ENCODE measurements around the gene ABHD10. TPM values are rescaled to one million over a fixed set of nuclear protein-coding genes. Genes with fewer than 3 reads are reported as not detected.

Gene ABHD10
- total and polyA plus RNA-seq, 10 of the 15 experiments (the other 5 are each of a cell fraction or from before 2014, with no cell fraction given), result 12.3 to 51.0 (median 28.9) TPM

GRCh38 chr3:111978583-111979433 lies at the start of gene ABHD10 (continued):
- TF ChIP-seq RFX5 (IDR thresholded peaks at IDR 0.05; ENCODE audit: low read depth, low read length) (no peak), SRF (IDR thresholded peaks at IDR 0.05; ENCODE audit: low read depth in 2 of 2, low read length in 2 of 2) (0 out of 4 replicates have a peak, but pooled peaks of 1 of the 2 experiments have one; percentile 1), FOXM1 (IDR thresholded peaks at IDR 0.05; ENCODE audit: low read depth, low read length) (no peak), CEBPZ (IDR thresholded peaks at IDR 0.05; ENCODE audit: low read depth, low read length) (no peak), CEBPB (IDR thresholded peaks at IDR 0.05; ENCODE audit: borderline replicate concordance in 1 of 2, low read depth in 2 of 2, low read length in 2 of 2) (no peak), NFYB (IDR thresholded peaks at IDR 0.05; ENCODE audit: insufficient read depth, low read depth, low read length) (0 out of 2 replicates have a peak, but pooled peaks have one; percentile 9), HDGF (IDR thresholded peaks at IDR 0.05) (peak; percentile 64; the same call in 1 of the 2 replicates), RAD51 (IDR thresholded peaks at IDR 0.05) (no peak), CBX3 (IDR thresholded peaks at IDR 0.05; ENCODE audit: borderline replicate concordance, low read depth) (no peak), POLR2A (IDR thresholded peaks at IDR 0.05; ENCODE audit: low read depth, low read length) (peak; percentile 99), ATF7 (IDR thresholded peaks at IDR 0.05; ENCODE audit: low read depth) (no peak), SMAD5 (IDR thresholded peaks at IDR 0.05; ENCODE audit: low read depth) (peak; percentile 27; the same call in 1 of the 2 replicates), ZNF622 (IDR thresholded peaks at IDR 0.05) (no peak), EGR1 (IDR thresholded peaks at IDR 0.05; ENCODE audit: borderline replicate concordance in 1 of 2, low read depth in 2 of 2, low read length in 2 of 2) (no peak), E2F4 (IDR thresholded peaks at IDR 0.05; ENCODE audit: low read depth, low read length) (0 out of 2 replicates have a peak, but pooled peaks have one; percentile 48)
- TF ChIP-seq, protein P1, sequence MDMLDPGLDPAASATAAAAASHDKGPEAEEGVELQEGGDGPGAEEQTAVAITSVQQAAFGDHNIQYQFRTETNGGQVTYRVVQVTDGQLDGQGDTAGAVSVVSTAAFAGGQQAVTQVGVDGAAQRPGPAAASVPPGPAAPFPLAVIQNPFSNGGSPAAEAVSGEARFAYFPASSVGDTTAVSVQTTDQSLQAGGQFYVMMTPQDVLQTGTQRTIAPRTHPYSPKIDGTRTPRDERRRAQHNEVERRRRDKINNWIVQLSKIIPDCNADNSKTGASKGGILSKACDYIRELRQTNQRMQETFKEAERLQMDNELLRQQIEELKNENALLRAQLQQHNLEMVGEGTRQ (IDR thresholded peaks at IDR 0.05; ENCODE audit: borderline replicate concordance, low read depth, low read length), result no peak
- TF ChIP-seq, protein P2, sequence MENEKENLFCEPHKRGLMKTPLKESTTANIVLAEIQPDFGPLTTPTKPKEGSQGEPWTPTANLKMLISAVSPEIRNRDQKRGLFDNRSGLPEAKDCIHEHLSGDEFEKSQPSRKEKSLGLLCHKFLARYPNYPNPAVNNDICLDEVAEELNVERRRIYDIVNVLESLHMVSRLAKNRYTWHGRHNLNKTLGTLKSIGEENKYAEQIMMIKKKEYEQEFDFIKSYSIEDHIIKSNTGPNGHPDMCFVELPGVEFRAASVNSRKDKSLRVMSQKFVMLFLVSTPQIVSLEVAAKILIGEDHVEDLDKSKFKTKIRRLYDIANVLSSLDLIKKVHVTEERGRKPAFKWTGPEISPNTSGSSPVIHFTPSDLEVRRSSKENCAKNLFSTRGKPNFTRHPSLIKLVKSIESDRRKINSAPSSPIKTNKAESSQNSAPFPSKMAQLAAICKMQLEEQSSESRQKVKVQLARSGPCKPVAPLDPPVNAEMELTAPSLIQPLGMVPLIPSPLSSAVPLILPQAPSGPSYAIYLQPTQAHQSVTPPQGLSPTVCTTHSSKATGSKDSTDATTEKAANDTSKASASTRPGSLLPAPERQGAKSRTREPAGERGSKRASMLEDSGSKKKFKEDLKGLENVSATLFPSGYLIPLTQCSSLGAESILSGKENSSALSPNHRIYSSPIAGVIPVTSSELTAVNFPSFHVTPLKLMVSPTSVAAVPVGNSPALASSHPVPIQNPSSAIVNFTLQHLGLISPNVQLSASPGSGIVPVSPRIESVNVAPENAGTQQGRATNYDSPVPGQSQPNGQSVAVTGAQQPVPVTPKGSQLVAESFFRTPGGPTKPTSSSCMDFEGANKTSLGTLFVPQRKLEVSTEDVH (IDR thresholded peaks at IDR 0.05; ENCODE audit: low read depth, partially characterized antibody), result no peak
- TF ChIP-seq, protein P3, sequence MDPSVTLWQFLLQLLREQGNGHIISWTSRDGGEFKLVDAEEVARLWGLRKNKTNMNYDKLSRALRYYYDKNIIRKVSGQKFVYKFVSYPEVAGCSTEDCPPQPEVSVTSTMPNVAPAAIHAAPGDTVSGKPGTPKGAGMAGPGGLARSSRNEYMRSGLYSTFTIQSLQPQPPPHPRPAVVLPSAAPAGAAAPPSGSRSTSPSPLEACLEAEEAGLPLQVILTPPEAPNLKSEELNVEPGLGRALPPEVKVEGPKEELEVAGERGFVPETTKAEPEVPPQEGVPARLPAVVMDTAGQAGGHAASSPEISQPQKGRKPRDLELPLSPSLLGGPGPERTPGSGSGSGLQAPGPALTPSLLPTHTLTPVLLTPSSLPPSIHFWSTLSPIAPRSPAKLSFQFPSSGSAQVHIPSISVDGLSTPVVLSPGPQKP (IDR thresholded peaks at IDR 0.05; ENCODE audit: low read depth, low read length), result no peak
- TF ChIP-seq, protein P4, sequence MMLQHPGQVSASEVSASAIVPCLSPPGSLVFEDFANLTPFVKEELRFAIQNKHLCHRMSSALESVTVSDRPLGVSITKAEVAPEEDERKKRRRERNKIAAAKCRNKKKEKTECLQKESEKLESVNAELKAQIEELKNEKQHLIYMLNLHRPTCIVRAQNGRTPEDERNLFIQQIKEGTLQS (IDR thresholded peaks at IDR 0.05; ENCODE audit: borderline replicate concordance, extremely low read depth, low read depth, low read length), result no peak

All from GM12878 (cell line).